WTC11 (cell line): ENCODE data around the gene PFDN2. TPM values are rescaled to one million over a fixed set of nuclear protein-coding genes. Genes with fewer than 3 reads are reported as not detected.

ENCODE experiments used
- ATAC-seq: fragments of 200-7000 bp; cut with Tn5 transposase; 2 replicates; pipeline ENCODE4 v1.10.0; 2021; ENCODE audit warnings: mild to moderate bottlenecking, moderate library complexity
- CTCF ChIA-PET: fragments of 300-600 bp; sonication (Branson Sonifier 250); formaldehyde crosslinking; loops from one replicate; lab custom pipeline; 2021; ENCODE audit warnings: antibody characterized with exemption; lab: Charles Lee
- POLR2A ChIA-PET: fragments of 350-600 bp; sonication (Branson Sonifier 250); formaldehyde crosslinking; loops from one replicate; lab custom pipeline; 2021; ENCODE audit warnings: antibody characterized with exemption; lab: Charles Lee
- DNase-seq: peaks from one replicate; pipeline ENCODE4 v3.0.0; 2021; ENCODE audit warnings: low spot score
- H3K27ac Mint-ChIP-seq: 2 replicates; pipeline ENCODE4 v1.8.0; 2021; ENCODE audit warnings: mixed read lengths
- H3K27me3 Mint-ChIP-seq: 2 replicates; pipeline ENCODE4 v1.8.0; 2021; ENCODE audit warnings: low read depth, mild to moderate bottlenecking, moderate library complexity, mixed read lengths
- H3K36me3 Mint-ChIP-seq: 2 replicates; pipeline ENCODE4 v1.8.0; 2021; ENCODE audit warnings: mixed read lengths
- H3K4me1 Mint-ChIP-seq: 2 replicates; pipeline ENCODE4 v1.8.0; 2022; ENCODE audit warnings: mixed read lengths
- H3K4me3 Mint-ChIP-seq: 2 replicates; pipeline ENCODE4 v1.8.0; 2021; ENCODE audit warnings: mild to moderate bottlenecking, moderate library complexity, mixed read lengths
- H3K9me3 Mint-ChIP-seq: 2 replicates; pipeline ENCODE4 v1.8.0; 2021; ENCODE audit warnings: mixed read lengths
- CBFB ChIP-seq: sonication (generic); formaldehyde crosslinking; IDR thresholded peaks from 2 replicates; pipeline ENCODE4 v1.8.1; 2022; ENCODE audit warnings: mild to moderate bottlenecking, low read depth, missing genetic modification reagents
- CTCF ChIP-seq: fragments of 200-600 bp; IDR thresholded peaks from 2 replicates; pipeline ENCODE4 v1.8.0; 2022; ENCODE audit warnings: antibody characterized with exemption
- ESRRA ChIP-seq: sonication (generic); formaldehyde crosslinking; IDR thresholded peaks from 2 replicates; pipeline ENCODE4 v1.8.1; 2022; ENCODE audit warnings: mild to moderate bottlenecking, missing genetic modification reagents, borderline replicate concordance
- FOXJ3 ChIP-seq: sonication (generic); formaldehyde crosslinking; IDR thresholded peaks from 2 replicates; pipeline ENCODE4 v1.9.0; 2021; ENCODE audit warnings: missing genetic modification reagents, mild to moderate bottlenecking, borderline replicate concordance
- GTF2I ChIP-seq: fragments of 250-450 bp; sonication (Bioruptor Pico); conservative IDR thresholded peaks from 2 replicates; pipeline ENCODE4 v1.4.0; 2021; ENCODE audit warnings: mild to moderate bottlenecking
- MYBL2 ChIP-seq: sonication (generic); formaldehyde crosslinking; IDR thresholded peaks from 2 replicates; pipeline ENCODE4 v1.8.1; 2023; ENCODE audit warnings: mild to moderate bottlenecking, moderate library complexity, missing genetic modification reagents
- NFATC4 ChIP-seq: fragments of 250-450 bp; sonication (Bioruptor Pico); IDR thresholded peaks from 2 replicates; pipeline ENCODE4 v1.9.0; 2021; ENCODE audit warnings: mild to moderate bottlenecking
- NFE2L1 ChIP-seq: sonication (generic); formaldehyde crosslinking; IDR thresholded peaks from 2 replicates; pipeline ENCODE4 v1.8.1; 2023; ENCODE audit warnings: missing genetic modification reagents
- SP1 ChIP-seq: sonication (generic); formaldehyde crosslinking; conservative IDR thresholded peaks from 2 replicates; pipeline ENCODE4 v1.8.1; 2022; ENCODE audit warnings: missing genetic modification reagents
- ZNF121 ChIP-seq: sonication (generic); formaldehyde crosslinking; IDR thresholded peaks from 2 replicates; pipeline ENCODE4 v1.8.0; 2023; ENCODE audit warnings: missing genetic modification reagents
- total RNA-seq: library from RNA; stranded (reverse); gene quantifications from 3 replicates; pipeline ENCODE4 v1.2.3, GENCODE V29; 2021
- TF ChIP-seq, protein P1 (sequence below): sonication (generic); formaldehyde crosslinking; IDR thresholded peaks from 2 replicates; pipeline ENCODE4 v1.8.1; 2023; ENCODE audit warnings: mild to moderate bottlenecking, missing genetic modification reagents
- TF ChIP-seq, protein P2 (sequence below): sonication (generic); formaldehyde crosslinking; IDR thresholded peaks from 2 replicates; pipeline ENCODE4 v1.8.0; 2023; ENCODE audit warnings: mild to moderate bottlenecking, missing genetic modification reagents
- TF ChIP-seq, protein P3 (sequence below): sonication (generic); formaldehyde crosslinking; IDR thresholded peaks from 2 replicates; pipeline ENCODE4 v1.8.0; 2022; ENCODE audit warnings: missing genetic modification reagents

The PFDN2 gene
- total RNA-seq, 1 experiment from 2014 or later: 92.6 TPM

DNA sequence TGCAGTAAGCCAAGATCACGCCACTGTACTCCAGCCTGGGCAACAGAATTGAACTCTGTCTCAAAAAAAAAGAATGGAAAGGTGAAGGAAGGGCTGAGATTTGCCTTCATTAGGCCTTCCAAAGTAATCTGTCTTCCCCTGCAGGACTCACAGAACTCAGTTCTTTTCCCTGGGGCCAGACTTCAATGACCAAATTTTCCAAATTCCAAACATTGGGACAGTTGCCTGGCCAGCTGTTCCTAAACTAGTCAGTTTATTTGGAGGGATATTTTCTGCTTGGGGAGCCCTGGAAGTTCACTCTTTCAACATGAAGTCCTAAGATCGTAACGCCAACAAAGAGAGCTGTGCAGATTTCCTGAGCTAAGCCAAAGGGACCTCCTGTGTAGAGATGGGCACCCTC is 20.0 kb upstream of the PFDN2 start (continued):
- TF ChIP-seq, protein P1, sequence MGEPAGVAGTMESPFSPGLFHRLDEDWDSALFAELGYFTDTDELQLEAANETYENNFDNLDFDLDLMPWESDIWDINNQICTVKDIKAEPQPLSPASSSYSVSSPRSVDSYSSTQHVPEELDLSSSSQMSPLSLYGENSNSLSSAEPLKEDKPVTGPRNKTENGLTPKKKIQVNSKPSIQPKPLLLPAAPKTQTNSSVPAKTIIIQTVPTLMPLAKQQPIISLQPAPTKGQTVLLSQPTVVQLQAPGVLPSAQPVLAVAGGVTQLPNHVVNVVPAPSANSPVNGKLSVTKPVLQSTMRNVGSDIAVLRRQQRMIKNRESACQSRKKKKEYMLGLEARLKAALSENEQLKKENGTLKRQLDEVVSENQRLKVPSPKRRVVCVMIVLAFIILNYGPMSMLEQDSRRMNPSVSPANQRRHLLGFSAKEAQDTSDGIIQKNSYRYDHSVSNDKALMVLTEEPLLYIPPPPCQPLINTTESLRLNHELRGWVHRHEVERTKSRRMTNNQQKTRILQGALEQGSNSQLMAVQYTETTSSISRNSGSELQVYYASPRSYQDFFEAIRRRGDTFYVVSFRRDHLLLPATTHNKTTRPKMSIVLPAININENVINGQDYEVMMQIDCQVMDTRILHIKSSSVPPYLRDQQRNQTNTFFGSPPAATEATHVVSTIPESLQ: no peak

GRCh38 chr1:161133220-161133740 is 15.4 kb upstream of the PFDN2 start:
- Mint-ChIP-seq H3K9me3 (no peaks in the 10 kb centered on the region), H3K4me3 (no peak overlapping the region), H3K4me1 (peaks cover 27% of the 10 kb centered on the region), H3K27ac (no peak overlapping the region)
- ChIA-PET CTCF (interaction anchor here (0.5 to 4.8 kb wide), 11 partner anchors 8 to 452 kb away, joined by 3 to 18 read pairs (median 4); partner anchors contain the start of genes ITLN2, KLHDC9, NIT1 and PFDN2), POLR2A (interaction anchor here (0.8 to 2.4 kb wide), 13 partner anchors 12 to 179 kb away, joined by 3 to 12 read pairs (median 5); partner anchors contain the start of genes F11R, ITLN2, NDUFS2 and NIT1)
- ATAC-seq: peak; percentile 12
- TF ChIP-seq, protein P2, sequence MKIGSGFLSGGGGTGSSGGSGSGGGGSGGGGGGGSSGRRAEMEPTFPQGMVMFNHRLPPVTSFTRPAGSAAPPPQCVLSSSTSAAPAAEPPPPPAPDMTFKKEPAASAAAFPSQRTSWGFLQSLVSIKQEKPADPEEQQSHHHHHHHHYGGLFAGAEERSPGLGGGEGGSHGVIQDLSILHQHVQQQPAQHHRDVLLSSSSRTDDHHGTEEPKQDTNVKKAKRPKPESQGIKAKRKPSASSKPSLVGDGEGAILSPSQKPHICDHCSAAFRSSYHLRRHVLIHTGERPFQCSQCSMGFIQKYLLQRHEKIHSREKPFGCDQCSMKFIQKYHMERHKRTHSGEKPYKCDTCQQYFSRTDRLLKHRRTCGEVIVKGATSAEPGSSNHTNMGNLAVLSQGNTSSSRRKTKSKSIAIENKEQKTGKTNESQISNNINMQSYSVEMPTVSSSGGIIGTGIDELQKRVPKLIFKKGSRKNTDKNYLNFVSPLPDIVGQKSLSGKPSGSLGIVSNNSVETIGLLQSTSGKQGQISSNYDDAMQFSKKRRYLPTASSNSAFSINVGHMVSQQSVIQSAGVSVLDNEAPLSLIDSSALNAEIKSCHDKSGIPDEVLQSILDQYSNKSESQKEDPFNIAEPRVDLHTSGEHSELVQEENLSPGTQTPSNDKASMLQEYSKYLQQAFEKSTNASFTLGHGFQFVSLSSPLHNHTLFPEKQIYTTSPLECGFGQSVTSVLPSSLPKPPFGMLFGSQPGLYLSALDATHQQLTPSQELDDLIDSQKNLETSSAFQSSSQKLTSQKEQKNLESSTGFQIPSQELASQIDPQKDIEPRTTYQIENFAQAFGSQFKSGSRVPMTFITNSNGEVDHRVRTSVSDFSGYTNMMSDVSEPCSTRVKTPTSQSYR (CRISPR knock-in tag): no peak
- no peak for TF ChIP-seq NFE2L1 (CRISPR knock-in tag)
- TF ChIP-seq NFATC4 (CRISPR knock-in tag): no peak
- TF ChIP-seq GTF2I (CRISPR knock-in tag): no peak
- TF ChIP-seq, all 79 proteins: peak for 0
- Mint-ChIP-seq H3K27me3 (no peaks in the 10 kb centered on the region), H3K36me3 (peaks cover 16% of the 10 kb centered on the region)
- DNase-seq: no peak

DNA sequence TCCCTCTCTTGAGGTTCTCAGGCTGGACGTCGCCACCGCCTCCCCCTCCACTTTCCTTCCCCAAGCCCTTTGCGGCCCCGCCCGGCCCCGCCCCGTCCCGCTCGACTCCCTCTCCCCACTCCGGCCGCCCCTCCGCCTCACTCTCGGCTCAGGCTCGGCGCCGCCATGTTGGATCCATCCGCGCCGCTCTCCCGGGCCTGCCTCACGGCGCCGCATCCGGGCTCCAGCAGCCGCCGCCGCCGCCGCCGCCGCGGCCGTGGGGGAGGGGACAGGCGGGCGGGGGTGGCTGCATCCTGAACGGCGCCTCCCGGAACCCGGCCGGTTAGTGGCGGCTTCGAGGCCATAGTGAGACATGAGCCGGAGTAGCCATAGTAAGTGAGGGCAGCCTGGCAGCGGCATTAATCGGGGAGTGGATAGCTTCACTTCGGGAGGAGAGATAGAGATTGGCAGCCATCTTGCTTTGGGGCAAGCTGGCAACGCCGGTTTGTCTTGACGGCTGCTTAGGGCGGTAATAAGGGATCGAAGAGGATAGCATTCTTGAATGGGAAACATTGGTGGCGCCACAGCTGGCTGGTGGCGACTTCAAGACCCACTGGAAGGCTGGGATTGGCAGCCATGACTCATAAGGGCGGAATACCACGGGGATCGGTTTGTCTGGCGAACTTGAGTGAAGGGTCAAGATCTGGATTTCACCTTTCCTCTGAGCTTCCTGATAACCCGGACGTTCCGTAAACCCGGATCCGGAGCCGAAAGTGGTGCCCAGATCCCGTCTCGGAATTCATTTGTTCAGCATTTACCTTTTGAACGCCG is 14.8 kb upstream of the PFDN2 start, which contains the start of gene DEDD:
Gene DEDD (minus strand): TSS at position 258 of the 810 bp plus-strand sequence. CDS start 8,205 bp downstream, outside the sequence.
- POLR2A ChIA-PET: interaction anchor here (0.6 to 2.4 kb wide), 16 partner anchors 11 to 1119 kb away, joined by 3 to 12 read pairs (median 5); partner anchors contain the start of genes F11R, ITLN2, KLHDC9 and NDUFS2
- peak; percentile 83 for ATAC-seq
- peaks cover 23% of the 10 kb centered on the region for H3K36me3 Mint-ChIP-seq
- CTCF ChIA-PET: interaction anchor here (0.5 to 4.8 kb wide), 11 partner anchors 9 to 451 kb away, joined by 3 to 18 read pairs (median 4); partner anchors contain the start of genes ITLN2, KLHDC9, NIT1 and PFDN2
- no peak within 1 kb of the TSS for H3K4me3 Mint-ChIP-seq
- no peaks in the 10 kb centered on the region for H3K9me3 Mint-ChIP-seq
- H3K27me3 Mint-ChIP-seq: no peaks in the 10 kb centered on the region
- peak; percentile 90 for DNase-seq
- H3K4me1 Mint-ChIP-seq: peaks cover 27% of the 10 kb centered on the region
- H3K27ac Mint-ChIP-seq: peak within 1 kb of the TSS; percentile 88
- TF ChIP-seq, protein P3, sequence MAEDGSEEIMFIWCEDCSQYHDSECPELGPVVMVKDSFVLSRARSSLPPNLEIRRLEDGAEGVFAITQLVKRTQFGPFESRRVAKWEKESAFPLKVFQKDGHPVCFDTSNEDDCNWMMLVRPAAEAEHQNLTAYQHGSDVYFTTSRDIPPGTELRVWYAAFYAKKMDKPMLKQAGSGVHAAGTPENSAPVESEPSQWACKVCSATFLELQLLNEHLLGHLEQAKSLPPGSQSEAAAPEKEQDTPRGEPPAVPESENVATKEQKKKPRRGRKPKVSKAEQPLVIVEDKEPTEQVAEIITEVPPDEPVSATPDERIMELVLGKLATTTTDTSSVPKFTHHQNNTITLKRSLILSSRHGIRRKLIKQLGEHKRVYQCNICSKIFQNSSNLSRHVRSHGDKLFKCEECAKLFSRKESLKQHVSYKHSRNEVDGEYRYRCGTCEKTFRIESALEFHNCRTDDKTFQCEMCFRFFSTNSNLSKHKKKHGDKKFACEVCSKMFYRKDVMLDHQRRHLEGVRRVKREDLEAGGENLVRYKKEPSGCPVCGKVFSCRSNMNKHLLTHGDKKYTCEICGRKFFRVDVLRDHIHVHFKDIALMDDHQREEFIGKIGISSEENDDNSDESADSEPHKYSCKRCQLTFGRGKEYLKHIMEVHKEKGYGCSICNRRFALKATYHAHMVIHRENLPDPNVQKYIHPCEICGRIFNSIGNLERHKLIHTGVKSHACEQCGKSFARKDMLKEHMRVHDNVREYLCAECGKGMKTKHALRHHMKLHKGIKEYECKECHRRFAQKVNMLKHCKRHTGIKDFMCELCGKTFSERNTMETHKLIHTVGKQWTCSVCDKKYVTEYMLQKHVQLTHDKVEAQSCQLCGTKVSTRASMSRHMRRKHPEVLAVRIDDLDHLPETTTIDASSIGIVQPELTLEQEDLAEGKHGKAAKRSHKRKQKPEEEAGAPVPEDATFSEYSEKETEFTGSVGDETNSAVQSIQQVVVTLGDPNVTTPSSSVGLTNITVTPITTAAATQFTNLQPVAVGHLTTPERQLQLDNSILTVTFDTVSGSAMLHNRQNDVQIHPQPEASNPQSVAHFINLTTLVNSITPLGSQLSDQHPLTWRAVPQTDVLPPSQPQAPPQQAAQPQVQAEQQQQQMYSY (CRISPR knock-in tag): peak; percentile 86
- TF ChIP-seq FOXJ3 (CRISPR knock-in tag) (no peak), ESRRA (CRISPR knock-in tag) (peak; percentile 51; the same call in 1 of the 2 replicates), SP1 (peak; percentile 60; the same call in 1 of the 2 replicates), CTCF (no peak), CBFB (peak; percentile 64; the same call in 1 of the 2 replicates), ZNF121 (CRISPR knock-in tag) (peak; percentile 55; the same call in 1 of the 2 replicates), GTF2I (CRISPR knock-in tag) (no peak), MYBL2 (CRISPR knock-in tag) (0 out of 2 replicates have a peak, but pooled peaks have one; percentile 2)
